HEK293T (cell line): ENCODE measurements around the gene TBC1D14.

Experiments
- CTCF ChIA-PET: fragments of 350-600 bp; formaldehyde crosslinking; extraction: SDS; loops from one replicate; lab custom pipeline; 2021; ENCODE audit warnings: antibody characterized with exemption, inconsistent platforms; lab: Yijun Ruan, JAX
- POLR2A ChIA-PET: fragments of 350-600 bp; formaldehyde crosslinking; extraction: SDS; loops from one replicate; lab custom pipeline; 2020; ENCODE audit warnings: antibody characterized with exemption, inconsistent platforms; lab: Yijun Ruan, JAX
- DNase-seq: peaks from one replicate; pipeline ENCODE4 v3.0.0; 2012; ENCODE audit warnings: mixed read lengths; ENCODE audit errors: extremely low spot score
- ARNT ChIP-seq: fragments of 450-650 bp; IDR thresholded peaks from 2 replicates; pipeline ENCODE4 v1.6.1; 2017; ENCODE audit warnings: mild to moderate bottlenecking
- BHLHE40 ChIP-seq: fragments of 450-650 bp; IDR thresholded peaks from 2 replicates; pipeline ENCODE4 v1.6.1; 2016; ENCODE audit warnings: mild to moderate bottlenecking, moderate library complexity, borderline replicate concordance
- CTBP1 ChIP-seq: fragments of 450-650 bp; IDR thresholded peaks from 2 replicates; pipeline ENCODE4 v1.6.1; 2016; ENCODE audit warnings: borderline replicate concordance
- ELF4 ChIP-seq: fragments of 450-650 bp; IDR thresholded peaks from 2 replicates; pipeline ENCODE4 v1.6.1; 2017; ENCODE audit warnings: antibody characterized with exemption
- FOXA1 ChIP-seq: fragments of 450-650 bp; IDR thresholded peaks from 2 replicates; pipeline ENCODE4 v1.6.1; 2016; ENCODE audit warnings: mild to moderate bottlenecking
- FOXK2 ChIP-seq: fragments of 450-650 bp; IDR thresholded peaks from 2 replicates; pipeline ENCODE4 v1.6.1; 2016; ENCODE audit warnings: mild to moderate bottlenecking
- FOXM1 ChIP-seq: fragments of 450-650 bp; IDR thresholded peaks from 2 replicates; pipeline ENCODE4 v1.6.1; 2017; ENCODE audit warnings: mild to moderate bottlenecking, borderline replicate concordance
- HDGF ChIP-seq: fragments of 450-650 bp; IDR thresholded peaks from 2 replicates; pipeline ENCODE4 v1.6.1; 2017; ENCODE audit warnings: antibody characterized with exemption, borderline replicate concordance
- L3MBTL2 ChIP-seq: fragments of 450-650 bp; conservative IDR thresholded peaks from 2 replicates; pipeline ENCODE4 v1.6.1; 2016; ENCODE audit warnings: mild to moderate bottlenecking
- LEF1 ChIP-seq: fragments of 450-650 bp; IDR thresholded peaks from 2 replicates; pipeline ENCODE4 v1.6.1; 2017; ENCODE audit warnings: mild to moderate bottlenecking, borderline replicate concordance
- NFRKB ChIP-seq: fragments of 450-650 bp; IDR thresholded peaks from 2 replicates; pipeline ENCODE4 v1.6.1; 2016; ENCODE audit warnings: mild to moderate bottlenecking, moderate library complexity
- PKNOX1 ChIP-seq: fragments of 450-650 bp; IDR thresholded peaks from 2 replicates; pipeline ENCODE4 v1.6.1; 2016
- SP1 ChIP-seq: fragments of 450-650 bp; IDR thresholded peaks from 2 replicates; pipeline ENCODE4 v1.6.1; 2017
- SUZ12 ChIP-seq: fragments of 450-650 bp; IDR thresholded peaks from 2 replicates; pipeline ENCODE4 v1.6.1; 2016; ENCODE audit warnings: mild to moderate bottlenecking
- TARDBP ChIP-seq: fragments of 450-650 bp; IDR thresholded peaks from 2 replicates; pipeline ENCODE4 v1.6.1; 2016
- ZNF384 ChIP-seq: fragments of 450-650 bp; IDR thresholded peaks from 2 replicates; pipeline ENCODE4 v1.6.1; 2016

The TBC1D14 gene

GRCh38 chr4:7024336-7024890 is 114.8 kb downstream of the TBC1D14 start:
- DNase-seq = no peak
- ChIA-PET POLR2A (no interaction called here), CTCF (no interaction called here)
- TF ChIP-seq FOXA1 = no peak
- TF ChIP-seq FOXK2 = no peak
- no peak for TF ChIP-seq ZNF384
- no peak for TF ChIP-seq HDGF
- no peak for TF ChIP-seq FOXM1
- TF ChIP-seq PKNOX1 = no peak
- TF ChIP-seq CTBP1 = no peak
- TF ChIP-seq BHLHE40 = no peak
- no peak for TF ChIP-seq ELF4
- TF ChIP-seq L3MBTL2 = no peak
- no peak for TF ChIP-seq LEF1
- no peak for TF ChIP-seq SP1
- TF ChIP-seq ARNT = no peak
- no peak for TF ChIP-seq SUZ12
- TF ChIP-seq TARDBP = no peak
- no peak for TF ChIP-seq NFRKB

GRCh38 chr4:7025040-7025602 is 115.5 kb downstream of the TBC1D14 start:
- DNase-seq = no peak
- CTCF ChIA-PET = no interaction called here
- TF ChIP-seq PKNOX1 (no peak), FOXK2 (no peak), LEF1 (no peak), TARDBP (no peak), HDGF (no peak), SP1 (no peak), NFRKB (no peak), ZNF384 (no peak), ARNT (no peak), BHLHE40 (no peak), ELF4 (no peak), SUZ12 (no peak), FOXM1 (no peak), CTBP1 (no peak), L3MBTL2 (no peak), FOXA1 (no peak)
- POLR2A ChIA-PET = no interaction called here

GRCh38 chr4:7026107-7026506 is 116.5 kb downstream of the TBC1D14 start:
- POLR2A ChIA-PET = no interaction called here
- no peak for TF ChIP-seq FOXA1
- no peak for TF ChIP-seq BHLHE40
- no peak for TF ChIP-seq FOXM1
- TF ChIP-seq LEF1 = no peak
- TF ChIP-seq TARDBP = no peak
- no peak for TF ChIP-seq ZNF384
- TF ChIP-seq HDGF = no peak
- TF ChIP-seq ARNT = no peak
- TF ChIP-seq L3MBTL2 = no peak
- no peak for TF ChIP-seq NFRKB
- no peak for TF ChIP-seq ELF4
- TF ChIP-seq FOXK2 = no peak
- no peak for TF ChIP-seq SP1
- TF ChIP-seq SUZ12 = no peak
- TF ChIP-seq CTBP1 = no peak
- no peak for TF ChIP-seq PKNOX1
- CTCF ChIA-PET = no interaction called here
- DNase-seq = no peak

GRCh38 chr4:7027284-7027683 is 117.7 kb downstream of the TBC1D14 start:
- TF ChIP-seq ZNF384 = no peak
- TF ChIP-seq FOXA1 = no peak
- TF ChIP-seq CTBP1 = no peak
- no peak for TF ChIP-seq L3MBTL2
- no peak for TF ChIP-seq BHLHE40
- no peak for TF ChIP-seq NFRKB
- TF ChIP-seq ELF4 = no peak
- TF ChIP-seq FOXK2 = no peak
- no peak for TF ChIP-seq SP1
- no peak for TF ChIP-seq LEF1
- no peak for TF ChIP-seq PKNOX1
- DNase-seq = no peak
- ChIA-PET CTCF (no interaction called here), POLR2A (no interaction called here)

GRCh38 chr4:7027913-7028312 is 118.3 kb downstream of the TBC1D14 start:
- POLR2A ChIA-PET = no interaction called here
- TF ChIP-seq ZNF384 (no peak), NFRKB (no peak), L3MBTL2 (no peak), ELF4 (no peak), FOXA1 (no peak), HDGF (no peak), PKNOX1 (no peak), FOXM1 (no peak), FOXK2 (no peak), TARDBP (no peak), CTBP1 (no peak), ARNT (no peak), BHLHE40 (no peak)
- DNase-seq = no peak
- CTCF ChIA-PET = no interaction called here
